ENCODE results near the gene GPR101. TPM values are rescaled to one million over a fixed set of nuclear protein-coding genes. Genes with fewer than 3 reads are reported as not detected.

The GPR101 gene
- total RNA-seq, 1 donor from 2014 or later, result not detected

DNA sequence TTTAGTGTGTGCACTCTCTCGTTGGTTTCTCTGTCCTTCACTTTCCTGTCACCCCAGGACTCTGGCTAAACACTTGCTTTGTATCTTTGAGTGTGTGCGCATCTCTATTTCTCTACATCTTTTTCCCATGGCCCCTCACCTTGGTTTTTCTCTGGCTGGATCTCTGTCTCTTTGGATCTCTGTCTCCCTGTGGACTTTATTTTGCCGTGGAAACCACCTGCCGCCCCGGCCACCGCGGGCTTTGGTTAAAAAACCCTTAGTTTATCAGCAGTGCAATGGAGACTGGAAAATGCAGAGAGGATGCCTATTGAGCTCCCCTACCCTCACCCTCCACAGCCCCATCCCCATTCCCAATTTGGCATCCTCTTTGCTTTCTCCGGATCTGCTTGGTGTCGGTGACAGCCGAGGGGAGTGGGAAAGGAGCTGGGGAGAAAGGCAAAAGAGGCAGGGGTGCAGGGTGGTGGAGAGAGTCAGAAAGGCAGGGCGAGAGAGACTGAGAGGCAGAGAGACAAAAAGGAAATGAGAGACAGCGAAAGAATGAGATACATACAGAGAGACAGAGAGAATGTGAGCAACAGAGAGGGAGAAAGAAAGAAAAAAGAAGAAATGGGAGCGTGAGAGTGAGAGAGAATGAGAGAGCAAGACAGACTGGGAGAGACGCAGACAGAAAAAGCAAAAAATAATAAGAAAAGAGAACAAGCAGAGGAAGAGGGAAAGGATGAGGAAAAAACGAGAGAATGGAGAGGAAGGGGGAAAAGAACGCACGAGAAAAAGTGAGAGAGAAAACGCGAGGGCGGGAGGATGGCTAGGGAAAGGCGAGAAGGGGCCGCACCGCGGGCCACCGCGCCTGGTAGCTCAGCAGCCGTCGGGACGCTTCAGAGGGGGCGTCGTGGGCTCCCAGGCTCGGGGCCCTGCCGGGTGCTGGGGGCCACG lies 688 bp downstream of the GPR101 start:
- no peak for DNase-seq (ENCODE audit: extremely low spot score, unreplicated experiment)
- Mint-ChIP-seq H3K4me1 (ENCODE audit: unreplicated experiment) (peaks cover 8% of the 10 kb centered on the region), H3K27ac (ENCODE audit: unreplicated experiment) (no peak overlapping the region), H3K9me3 (ENCODE audit: unreplicated experiment) (peaks cover 6% of the 10 kb centered on the region), H3K36me3 (ENCODE audit: unreplicated experiment) (no peaks in the 10 kb centered on the region), H3K27me3 (ENCODE audit: unreplicated experiment) (peaks cover 52% of the 10 kb centered on the region), H3K4me3 (ENCODE audit: unreplicated experiment) (no peak overlapping the region)
- TF ChIP-seq, protein P1, sequence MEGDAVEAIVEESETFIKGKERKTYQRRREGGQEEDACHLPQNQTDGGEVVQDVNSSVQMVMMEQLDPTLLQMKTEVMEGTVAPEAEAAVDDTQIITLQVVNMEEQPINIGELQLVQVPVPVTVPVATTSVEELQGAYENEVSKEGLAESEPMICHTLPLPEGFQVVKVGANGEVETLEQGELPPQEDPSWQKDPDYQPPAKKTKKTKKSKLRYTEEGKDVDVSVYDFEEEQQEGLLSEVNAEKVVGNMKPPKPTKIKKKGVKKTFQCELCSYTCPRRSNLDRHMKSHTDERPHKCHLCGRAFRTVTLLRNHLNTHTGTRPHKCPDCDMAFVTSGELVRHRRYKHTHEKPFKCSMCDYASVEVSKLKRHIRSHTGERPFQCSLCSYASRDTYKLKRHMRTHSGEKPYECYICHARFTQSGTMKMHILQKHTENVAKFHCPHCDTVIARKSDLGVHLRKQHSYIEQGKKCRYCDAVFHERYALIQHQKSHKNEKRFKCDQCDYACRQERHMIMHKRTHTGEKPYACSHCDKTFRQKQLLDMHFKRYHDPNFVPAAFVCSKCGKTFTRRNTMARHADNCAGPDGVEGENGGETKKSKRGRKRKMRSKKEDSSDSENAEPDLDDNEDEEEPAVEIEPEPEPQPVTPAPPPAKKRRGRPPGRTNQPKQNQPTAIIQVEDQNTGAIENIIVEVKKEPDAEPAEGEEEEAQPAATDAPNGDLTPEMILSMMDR (IDR thresholded peaks at IDR 0.05), result no peak

DNA sequence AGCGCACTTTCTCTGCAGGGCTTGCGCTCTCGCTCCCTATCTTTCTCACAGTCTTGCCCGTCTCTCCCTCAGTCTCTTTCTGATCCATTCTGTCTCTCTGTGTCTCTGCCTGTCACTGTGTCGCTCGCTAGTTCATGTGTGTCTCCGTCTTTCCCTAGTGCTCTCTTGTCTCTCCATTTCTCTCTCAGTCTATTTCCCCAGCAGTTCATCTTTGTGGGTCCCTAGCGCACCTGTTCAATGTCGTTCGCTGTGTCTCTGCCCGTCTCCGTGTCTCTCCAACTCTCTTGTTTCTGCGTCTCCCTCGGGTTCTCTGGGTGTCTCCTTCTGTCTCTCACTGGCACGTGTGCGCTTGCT lies 1.5 kb downstream of the GPR101 start:
- no peak overlapping the region for H3K4me3 Mint-ChIP-seq (ENCODE audit: unreplicated experiment)
- H3K4me1 Mint-ChIP-seq (ENCODE audit: unreplicated experiment), result peaks cover 8% of the 10 kb centered on the region
- DNase-seq (ENCODE audit: extremely low spot score, unreplicated experiment), result no peak
- no peaks in the 10 kb centered on the region for H3K36me3 Mint-ChIP-seq (ENCODE audit: unreplicated experiment)
- TF ChIP-seq, protein P1 (IDR thresholded peaks at IDR 0.05), result no peak
- H3K27ac Mint-ChIP-seq (ENCODE audit: unreplicated experiment), result no peak overlapping the region
- H3K27me3 Mint-ChIP-seq (ENCODE audit: unreplicated experiment), result peaks cover 46% of the 10 kb centered on the region
- peaks cover 6% of the 10 kb centered on the region for H3K9me3 Mint-ChIP-seq (ENCODE audit: unreplicated experiment)

DNA sequence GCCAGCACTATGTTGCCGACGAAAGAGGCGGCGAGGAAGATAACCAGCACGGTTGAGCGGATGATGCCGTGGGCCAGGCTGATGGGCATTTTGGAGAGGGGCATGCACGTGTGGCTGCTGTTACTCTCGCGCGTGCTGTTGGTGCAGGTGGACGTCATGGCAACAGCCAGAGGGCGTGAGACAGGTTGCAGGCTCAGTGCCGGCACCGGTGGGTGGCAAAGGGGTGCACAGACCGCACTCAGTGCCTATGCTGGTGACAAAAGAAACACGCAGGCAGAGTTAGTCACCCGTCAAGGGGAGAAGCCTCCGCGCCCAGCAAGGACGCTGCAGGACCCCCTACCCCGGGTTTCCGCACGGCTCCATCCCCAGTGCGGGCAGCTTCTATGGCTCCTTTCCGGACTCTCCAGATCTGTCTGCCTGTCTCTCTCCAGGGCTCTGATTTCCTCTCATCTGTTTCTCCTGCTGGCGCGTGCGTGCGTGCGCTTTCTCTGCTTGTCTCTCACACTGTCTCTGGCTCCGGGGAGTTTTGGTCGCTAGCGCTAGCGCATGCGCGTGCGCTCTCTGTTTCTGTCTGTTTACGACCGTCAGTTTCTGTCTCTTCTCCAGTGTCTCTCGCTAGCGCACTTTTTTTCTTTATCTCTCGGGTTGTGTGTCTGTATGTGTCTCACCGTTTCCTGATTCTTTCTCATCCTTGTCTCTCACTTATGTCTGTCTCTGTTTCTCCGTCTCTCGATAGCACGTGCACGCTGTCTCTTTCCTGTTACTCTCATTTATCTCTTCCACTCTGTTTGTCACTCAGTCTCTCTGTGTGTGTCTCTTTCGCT lies 2.1 kb downstream of the GPR101 start:
- Mint-ChIP-seq H3K4me1 (ENCODE audit: unreplicated experiment) (peaks cover 8% of the 10 kb centered on the region), H3K27ac (ENCODE audit: unreplicated experiment) (no peak overlapping the region), H3K36me3 (ENCODE audit: unreplicated experiment) (no peaks in the 10 kb centered on the region), H3K9me3 (ENCODE audit: unreplicated experiment) (peaks cover 6% of the 10 kb centered on the region), H3K4me3 (ENCODE audit: unreplicated experiment) (peak overlapping the region; percentile 50), H3K27me3 (ENCODE audit: unreplicated experiment) (peaks cover 46% of the 10 kb centered on the region)
- no peak for DNase-seq (ENCODE audit: extremely low spot score, unreplicated experiment)
- TF ChIP-seq, protein P1 (IDR thresholded peaks at IDR 0.05), result no peak

DNA sequence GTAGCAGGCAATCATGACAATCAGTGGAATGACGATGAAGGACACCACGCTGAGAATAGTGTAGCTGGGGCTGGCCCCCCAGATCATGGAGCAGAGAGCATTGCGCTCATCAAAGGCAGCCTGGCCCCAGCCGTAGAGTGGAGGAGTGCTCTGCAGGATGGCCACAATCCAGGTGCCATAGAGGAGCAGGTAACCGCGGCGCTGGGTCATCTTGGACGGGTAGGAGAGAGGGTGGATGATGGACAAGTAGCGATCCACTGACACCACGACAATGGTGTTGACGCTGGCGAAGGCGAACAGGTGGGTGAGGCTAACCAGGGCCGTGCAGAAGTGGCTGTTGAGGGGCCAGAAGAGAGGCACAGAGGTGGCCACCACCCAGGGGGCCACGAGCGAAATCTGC lies 2.8 kb downstream of the GPR101 start:
- Mint-ChIP-seq H3K4me1 (ENCODE audit: unreplicated experiment) (peaks cover 8% of the 10 kb centered on the region), H3K27ac (ENCODE audit: unreplicated experiment) (no peak overlapping the region), H3K27me3 (ENCODE audit: unreplicated experiment) (peaks cover 44% of the 10 kb centered on the region), H3K4me3 (ENCODE audit: unreplicated experiment) (peak overlapping the region; percentile 50), H3K9me3 (ENCODE audit: unreplicated experiment) (peaks cover 6% of the 10 kb centered on the region), H3K36me3 (ENCODE audit: unreplicated experiment) (no peaks in the 10 kb centered on the region)
- TF ChIP-seq, protein P1 (IDR thresholded peaks at IDR 0.05), result no peak
- no peak for DNase-seq (ENCODE audit: extremely low spot score, unreplicated experiment)

DNA sequence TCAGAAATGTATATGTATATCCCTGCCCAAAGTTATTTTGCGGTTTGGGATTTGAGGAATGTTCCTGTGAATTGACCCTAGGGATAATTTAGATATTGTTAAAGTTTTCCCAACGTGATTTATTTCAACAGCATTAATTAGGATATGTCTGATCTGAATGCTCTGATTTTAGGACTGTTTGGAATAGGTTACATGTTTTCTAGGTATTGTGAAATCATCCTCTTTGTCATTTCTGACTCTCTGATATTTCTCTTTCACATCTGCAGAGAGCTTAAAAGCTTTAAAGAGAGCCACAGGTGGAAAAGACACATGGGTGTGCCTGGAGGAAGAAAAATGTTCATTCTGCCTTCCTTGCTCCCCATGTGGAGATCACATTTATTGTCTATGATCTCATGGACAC lies 5.1 kb downstream of the GPR101 start:
- TF ChIP-seq, protein P1 (IDR thresholded peaks at IDR 0.05), result no peak
- H3K27ac Mint-ChIP-seq (ENCODE audit: unreplicated experiment), result no peak overlapping the region
- no peak for DNase-seq (ENCODE audit: extremely low spot score, unreplicated experiment)
- peaks cover 6% of the 10 kb centered on the region for H3K4me1 Mint-ChIP-seq (ENCODE audit: unreplicated experiment)
- H3K9me3 Mint-ChIP-seq (ENCODE audit: unreplicated experiment), result peaks cover 6% of the 10 kb centered on the region
- no peak overlapping the region for H3K4me3 Mint-ChIP-seq (ENCODE audit: unreplicated experiment)
- no peaks in the 10 kb centered on the region for H3K36me3 Mint-ChIP-seq (ENCODE audit: unreplicated experiment)
- H3K27me3 Mint-ChIP-seq (ENCODE audit: unreplicated experiment), result peaks cover 30% of the 10 kb centered on the region
